Anterior cingulate cortex (tissue), 58 donors: ENCODE data around the gene HEXIM1.
"Not testable (repeated sequence)": the region's sequence is repeated elsewhere in the genome, so short reads cannot be mapped to it uniquely, and the experiment has no call there.

Experiments
- DNase-seq, 58 donors: peaks; one replicate each; lab custom pipeline; 2025; lab: John Stamatoyannopoulos, UW

Gene HEXIM1

GRCh38 chr17:45112559-45113423 is 35.5 kb upstream of the HEXIM1 start:
- DNase-seq: no peak

- no peak for DNase-seq
Measured at GRCh38 chr17:45113424-45113754, 34.9 kb upstream of the HEXIM1 start.

DNA sequence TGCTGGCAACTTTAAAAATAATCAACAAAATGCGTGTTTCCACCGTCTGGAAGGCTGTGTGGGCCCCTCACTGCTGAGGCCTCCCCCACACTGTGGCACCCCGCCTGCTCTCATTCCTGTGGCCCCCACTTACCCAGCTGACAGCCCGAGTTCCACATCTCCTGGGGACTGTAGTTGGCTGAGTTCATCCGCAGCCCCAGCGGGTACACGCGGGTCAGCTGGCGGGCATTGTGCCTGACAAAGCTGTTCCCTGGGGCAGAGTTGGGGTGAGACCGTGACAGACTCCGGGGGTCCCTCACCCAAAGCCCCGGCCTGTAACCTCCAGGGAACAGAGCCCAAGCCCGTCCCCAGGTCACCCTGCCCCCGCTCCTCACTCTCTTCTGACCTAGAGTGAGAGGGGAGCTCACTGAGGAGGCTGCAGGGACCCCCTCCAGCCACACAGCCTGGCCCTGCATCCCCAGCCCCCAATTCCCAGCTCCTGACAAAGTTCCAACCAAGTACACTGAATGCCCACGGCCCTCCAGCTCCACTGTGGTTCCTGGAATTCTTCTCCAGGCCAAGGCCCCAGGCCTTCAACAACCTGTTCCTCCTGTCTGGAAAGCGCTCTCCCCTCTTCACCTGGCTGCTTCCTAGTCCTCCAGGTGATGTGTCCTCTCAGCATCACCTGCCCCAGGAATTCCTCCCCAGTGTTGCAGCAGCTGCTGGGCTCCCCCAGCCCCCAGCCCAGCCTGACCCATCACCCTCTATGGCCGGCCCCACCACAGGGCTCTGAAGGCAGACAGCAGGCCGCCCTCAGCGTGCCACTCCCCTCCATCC is 34.0 kb upstream of the HEXIM1 start:
- peak in 2 of 58 donors; percentile 13 to 30 for DNase-seq

DNA sequence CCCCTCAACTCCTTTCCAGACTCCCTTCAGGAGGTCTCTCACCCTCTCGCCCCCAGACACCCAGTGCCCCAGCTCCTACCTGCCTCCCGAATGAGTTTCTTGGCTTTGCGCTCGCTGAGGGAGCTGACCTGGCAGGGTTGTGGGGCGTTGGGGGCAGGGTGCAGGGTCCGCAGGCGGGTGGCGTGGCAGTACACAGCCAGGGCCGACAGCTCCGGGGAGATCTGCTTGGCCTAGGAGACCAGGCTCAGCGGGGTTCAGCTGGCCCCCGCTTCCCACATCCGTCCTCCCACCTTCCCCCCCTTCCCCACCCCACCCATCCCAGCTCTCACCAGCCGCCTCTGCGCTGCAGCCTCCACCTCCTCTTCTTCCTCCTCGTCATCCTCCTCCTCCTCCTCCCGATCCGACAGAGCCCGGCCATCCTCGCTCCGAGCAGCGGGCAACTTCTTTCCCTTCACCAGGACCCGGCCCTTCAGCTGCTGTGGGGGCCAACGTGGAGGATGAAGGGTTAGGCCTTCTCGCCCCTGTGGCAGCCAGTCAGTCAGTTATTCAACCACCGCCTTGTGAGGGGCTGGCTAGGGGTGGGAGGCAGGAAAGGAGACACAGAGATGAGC is 33.2 kb upstream of the HEXIM1 start:
- no peak for DNase-seq

DNA sequence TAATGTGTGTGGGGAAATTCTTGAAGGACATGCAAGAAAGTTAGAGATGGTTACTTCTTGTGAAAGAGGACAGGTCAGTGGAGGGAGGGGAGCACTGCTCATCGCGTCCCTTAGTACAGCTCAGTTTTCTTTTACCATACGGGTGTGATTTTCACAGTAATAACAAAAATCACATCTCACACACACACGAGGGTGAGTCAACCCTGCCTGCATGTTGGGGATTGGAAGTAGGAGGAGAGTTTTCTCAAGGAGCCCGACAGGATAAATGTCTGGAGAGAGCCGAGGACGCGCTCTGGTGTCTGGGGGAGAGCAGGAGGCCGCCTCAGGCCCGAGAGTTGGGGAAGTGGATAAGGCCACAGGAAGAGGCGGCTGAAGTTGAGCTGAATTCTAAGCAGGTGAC is 32.4 kb upstream of the HEXIM1 start:
- DNase-seq: peak in 7 of 58 donors; percentile 3 to 47 (median 24)

GRCh38 chr17:45116434-45117016 is 31.8 kb upstream of the HEXIM1 start:
- no peak for DNase-seq

- DNase-seq: no peak
Measured at GRCh38 chr17:45117334-45117733, 30.9 kb upstream of the HEXIM1 start.

DNA sequence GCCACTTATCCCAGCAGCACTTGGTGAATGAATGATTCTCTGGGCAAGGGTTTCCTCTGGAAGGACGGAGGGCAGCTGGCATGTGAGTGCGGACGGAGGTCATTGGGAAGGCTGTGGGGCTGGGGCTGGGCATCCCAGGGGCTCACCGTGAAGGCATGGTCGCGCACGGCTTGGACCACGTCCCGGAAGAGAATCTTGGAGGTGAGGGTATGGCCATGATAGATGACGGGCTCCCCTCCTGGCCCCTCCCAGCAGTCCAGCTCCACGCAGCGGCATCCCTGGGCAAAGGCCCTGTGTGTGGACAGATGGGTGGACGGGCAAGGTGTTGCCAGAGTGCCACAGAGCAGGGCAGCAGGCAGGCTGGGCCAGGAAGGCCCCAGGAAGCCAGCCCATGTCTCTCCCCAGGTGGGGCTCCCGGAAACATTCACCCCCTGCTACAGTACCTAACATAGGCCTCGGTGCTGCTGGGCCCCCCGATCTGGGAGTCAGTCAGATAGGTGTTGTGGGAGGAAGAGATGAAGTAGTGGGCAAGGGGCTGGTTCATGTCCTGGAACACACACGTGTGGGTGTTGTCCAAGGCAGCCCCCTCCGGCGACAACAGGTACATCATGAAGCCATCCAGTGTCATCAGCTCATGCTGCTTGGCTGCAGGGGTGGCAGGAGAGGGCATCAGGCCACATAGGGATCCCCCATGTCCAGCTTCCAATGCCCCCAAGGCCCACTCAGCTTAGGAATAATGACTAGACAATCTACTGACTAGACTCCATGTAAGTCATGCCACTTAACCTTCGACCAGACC is 30.2 kb upstream of the HEXIM1 start:
- DNase-seq: no peak

GRCh38 chr17:45118691-45119090 is 29.6 kb upstream of the HEXIM1 start:
- DNase-seq: no peak

DNA sequence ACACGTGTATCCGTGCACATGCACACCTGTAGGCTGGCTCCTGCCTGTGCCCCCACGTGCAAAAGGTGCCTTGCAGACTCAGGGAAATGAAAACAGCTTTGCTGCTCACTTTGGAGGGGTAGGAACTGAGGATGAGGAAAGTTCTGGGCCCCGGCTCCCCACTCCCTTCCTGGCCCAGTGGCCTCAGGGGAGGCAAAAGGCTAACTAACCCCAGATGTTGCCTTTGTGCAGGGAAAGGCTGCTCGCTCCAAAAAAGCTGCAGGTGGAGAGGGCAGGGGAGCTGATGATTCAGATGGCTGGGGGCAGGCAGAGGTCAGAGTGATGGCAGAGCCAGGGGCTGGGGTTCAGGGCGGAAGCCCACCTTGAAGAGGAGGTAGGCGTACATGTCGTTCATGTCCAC is 28.3 kb upstream of the HEXIM1 start:
- no peak for DNase-seq

DNA sequence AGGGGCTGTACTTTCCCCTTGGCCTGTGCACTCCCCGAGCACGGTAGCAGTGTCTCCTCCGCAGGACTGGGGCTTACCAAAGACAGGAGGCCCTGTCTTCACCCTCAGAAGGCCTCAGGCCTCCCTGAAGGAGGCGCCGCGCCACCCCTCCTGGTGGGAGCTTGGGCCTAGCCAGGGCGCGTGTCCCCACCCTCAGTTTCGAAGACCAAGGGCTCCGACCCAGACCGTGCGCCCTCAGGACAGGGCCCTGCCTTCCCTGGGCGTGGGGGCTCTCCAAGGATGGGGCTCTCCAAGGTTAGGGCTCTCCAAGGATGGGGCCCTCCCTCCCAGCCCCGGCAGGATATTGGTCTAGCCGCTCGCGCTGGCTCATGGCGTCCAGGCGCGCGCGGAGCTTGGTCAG is 27.7 kb upstream of the HEXIM1 start:
- no peak for DNase-seq

DNA sequence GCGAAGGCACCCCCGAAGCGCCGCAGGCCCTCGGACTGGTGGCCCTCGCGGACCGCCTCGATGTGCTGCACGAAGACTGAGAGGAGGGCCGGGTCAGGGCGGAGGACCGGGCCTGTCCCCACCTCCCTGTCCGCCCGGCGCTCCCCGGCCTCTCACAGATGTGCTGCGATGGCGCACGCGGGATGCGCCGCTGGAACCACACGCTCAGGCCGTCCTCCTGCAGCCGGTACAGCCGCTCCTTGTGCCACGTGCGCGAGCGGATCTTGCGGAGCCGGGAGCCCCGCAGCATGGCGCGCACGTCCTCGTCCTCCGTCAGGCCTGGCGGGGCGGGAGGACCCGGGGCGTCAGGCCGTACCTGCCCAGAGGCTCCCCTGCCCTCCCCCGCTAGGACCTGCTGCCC is 27.2 kb upstream of the HEXIM1 start:
- DNase-seq: no peak

GRCh38 chr17:45123076-45123770 is 25.1 kb upstream of the HEXIM1 start:
- no peak for DNase-seq

DNA sequence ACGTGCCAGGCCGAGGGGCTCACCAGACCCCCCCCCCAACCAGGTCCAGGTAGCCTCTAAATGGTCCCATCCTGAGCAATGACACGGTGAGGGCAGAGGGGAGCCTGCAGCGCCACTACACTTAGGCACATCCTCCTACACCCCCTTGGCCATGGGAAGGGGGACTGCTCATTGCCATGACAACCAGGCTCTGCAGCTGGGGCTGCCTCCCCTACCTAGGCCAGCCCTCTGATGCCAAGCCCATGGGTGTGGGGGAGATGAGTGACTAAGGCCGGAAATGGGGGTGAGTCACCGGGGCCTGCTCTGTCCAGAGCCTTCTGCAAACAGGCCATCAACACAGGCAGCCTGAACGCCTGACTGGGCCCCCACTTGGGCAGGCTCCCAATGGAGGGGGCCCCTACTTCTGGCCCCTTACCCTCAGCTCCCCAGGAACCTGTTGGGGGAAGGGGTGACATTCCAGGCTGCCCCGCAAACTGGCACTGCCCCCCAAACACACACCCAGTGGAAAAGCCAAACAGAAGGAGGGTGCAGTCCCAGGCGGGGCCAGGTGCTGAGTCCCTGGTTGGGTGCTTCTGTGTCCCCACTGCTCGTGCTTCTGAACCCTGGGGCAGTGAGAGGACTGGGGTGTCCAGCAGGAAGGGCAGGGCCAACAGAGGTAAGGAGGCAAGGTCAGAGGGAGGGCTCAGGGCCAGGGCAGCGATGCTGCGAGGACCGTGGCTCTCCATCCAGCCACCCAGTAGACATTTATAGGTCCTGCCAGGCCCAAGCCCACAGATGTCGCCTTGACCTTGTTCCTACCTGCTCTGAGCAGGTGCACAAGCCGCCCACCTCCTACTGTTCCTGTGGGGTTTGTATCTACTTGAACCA is 24.1 kb upstream of the HEXIM1 start:
- DNase-seq: no peak

DNA sequence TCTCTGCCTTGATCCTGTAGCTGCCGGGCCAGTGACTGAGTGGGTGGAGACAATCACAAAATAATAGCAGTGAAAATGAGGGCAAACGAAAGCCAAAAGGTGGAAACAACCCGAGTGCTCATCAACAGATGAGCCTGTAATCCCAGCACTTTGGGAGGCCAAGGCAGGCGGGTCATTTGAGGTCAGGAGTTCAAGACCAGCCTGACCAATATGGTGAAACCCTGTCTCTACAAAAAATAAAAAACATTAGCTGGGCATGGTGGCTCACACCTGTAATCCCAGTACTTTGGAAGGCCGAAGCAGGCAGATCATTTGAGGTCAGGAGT is 23.5 kb upstream of the HEXIM1 start:
- DNase-seq: not testable (repeated sequence)

DNA sequence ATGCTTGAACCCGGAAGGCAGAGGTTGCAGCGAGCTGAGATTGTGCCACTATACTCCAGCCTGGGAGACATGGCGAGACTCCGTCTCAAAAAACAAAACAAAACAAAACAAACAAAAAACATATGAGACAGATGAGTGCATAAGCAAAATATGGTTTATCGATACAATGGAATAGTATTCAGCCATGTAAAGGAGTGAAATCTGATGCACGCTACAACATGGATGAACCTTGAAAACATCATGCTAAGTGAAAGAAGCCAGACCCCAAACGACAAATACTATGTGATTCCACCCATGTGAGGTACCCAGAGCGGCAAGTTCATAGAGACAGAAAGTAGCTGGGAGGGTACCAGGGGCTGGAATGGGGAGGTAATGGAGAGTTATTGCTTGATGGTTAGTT is 22.8 kb upstream of the HEXIM1 start:
- DNase-seq: no peak

- no peak for DNase-seq
Measured at GRCh38 chr17:45127207-45127547, 21.1 kb upstream of the HEXIM1 start.

GRCh38 chr17:45127548-45128300 is 20.6 kb upstream of the HEXIM1 start:
- no peak for DNase-seq
